Endothelial cell of umbilical vein (primary cell): Measurements from ENCODE around the gene DPP10. TPM values are rescaled to one million over a fixed set of nuclear protein-coding genes. Genes with fewer than 3 reads are reported as not detected.

Experiments
- BruUV-seq: library from RNA; stranded (reverse); fragments of 400-500 nt; replicated peaks from 2 replicates; lab custom pipeline; 2021; lab: Mats Ljungman, UMichigan
- CTCF ChIA-PET: fragments of 300-600, 350-600 bp; sonication (Branson Sonifier 250); formaldehyde crosslinking; loops from one replicate; lab custom pipeline; 2021; ENCODE audit warnings: antibody characterized with exemption, inconsistent platforms; lab: Charles Lee
- POLR2A ChIA-PET: fragments of 300-600, 350-600 bp; sonication (Branson Sonifier 250); formaldehyde crosslinking; loops from one replicate; lab custom pipeline; 2021; ENCODE audit warnings: antibody characterized with exemption, inconsistent platforms; lab: Charles Lee
- DNase-seq: peaks from one replicate; pipeline ENCODE4 v3.0.0-alpha.2; 2011; ENCODE audit warnings: low read depth, low spot score
- FAIRE-seq: peaks from 2 replicates; lab custom pipeline; 2011; peaks lifted over from hg19 to GRCh38; lab: Jason Lieb, UNC
- H2AFZ ChIP-seq: 2 replicates; pipeline ENCODE4 v1.6.0; 2012; ENCODE audit warnings: low read depth, low read length, control low read depth, inconsistent platforms
- H3K27ac ChIP-seq: 2 replicates; pipeline ENCODE4 v1.5.1; 2011; ENCODE audit warnings: low read depth, mild to moderate bottlenecking, control low read depth, low read length, moderate library complexity; ENCODE audit not compliant: insufficient read depth
- H3K27me3 ChIP-seq, 2 experiments: 2 replicates each; pipeline versions ENCODE4 v1.6.0 to v1.6.1; 2011; ENCODE audit warnings: low read length in 2 of 2, mixed read lengths in 1 of 2; ENCODE audit not compliant: control insufficient read depth in 2 of 2, insufficient read depth in 2 of 2
- H3K36me3 ChIP-seq, 2 experiments: 2 replicates in 1 of 2; 3 replicates in 1 of 2; pipeline ENCODE4 v1.5.1; 2011; ENCODE audit warnings: low read length in 2 of 2, mild to moderate bottlenecking in 1 of 2, moderate library complexity in 1 of 2; ENCODE audit not compliant: control insufficient read depth in 2 of 2, insufficient read depth in 2 of 2; ENCODE audit errors: extremely low read depth in 1 of 2
- H3K4me1 ChIP-seq: 3 replicates; pipeline ENCODE4 v1.5.1; 2011; ENCODE audit warnings: mild to moderate bottlenecking, low read length; ENCODE audit not compliant: control insufficient read depth, insufficient read depth; ENCODE audit errors: extremely low read depth
- H3K4me2 ChIP-seq: 2 replicates; pipeline ENCODE4 v1.6.1; 2011; ENCODE audit warnings: low read length, control low read depth, mixed read lengths; ENCODE audit not compliant: insufficient read depth
- H3K4me3 ChIP-seq, 3 experiments: fragments of 200-600 bp in 1 of 3; sonication (generic), shearing (Covaris generic) in 1 of 3; replicated peaks in 1 of 3; 2 replicates each; pipeline ENCODE4 v1.5.1; 2011 to 2016; ENCODE audit warnings: control low read depth in 3 of 3, low read length in 3 of 3, mild to moderate bottlenecking in 2 of 3, inconsistent platforms in 1 of 3, low read depth in 1 of 3, moderate library complexity in 1 of 3; ENCODE audit not compliant: insufficient read depth in 1 of 3
- H3K79me2 ChIP-seq: 2 replicates; pipeline ENCODE4 v1.6.0; 2012; ENCODE audit warnings: low read length, inconsistent platforms; ENCODE audit not compliant: control insufficient read depth, insufficient read depth
- H3K9ac ChIP-seq: replicated peaks from 2 replicates; pipeline ENCODE3; 2011; ENCODE audit warnings: low read length, control low read depth; ENCODE audit not compliant: insufficient read depth; ENCODE audit errors: extremely low read depth
- H3K9me1 ChIP-seq: replicated peaks from 3 replicates; pipeline ENCODE4 v1.6.0; 2011; ENCODE audit warnings: mild to moderate bottlenecking, low read length; ENCODE audit not compliant: control insufficient read depth, insufficient read depth; ENCODE audit errors: extremely low read depth
- H3K9me3 ChIP-seq: replicated peaks from 2 replicates; pipeline ENCODE4 v1.5.1; 2012; ENCODE audit warnings: low read length, inconsistent platforms; ENCODE audit not compliant: control insufficient read depth, insufficient read depth
- H4K20me1 ChIP-seq: replicated peaks from 2 replicates; pipeline ENCODE3; 2011; ENCODE audit warnings: mild to moderate bottlenecking, low read length; ENCODE audit not compliant: control insufficient read depth, insufficient read depth; ENCODE audit errors: extremely low read depth
- EZH2 ChIP-seq: IDR thresholded peaks from 2 replicates; pipeline ENCODE4 v1.6.1; 2012; ENCODE audit warnings: borderline replicate concordance, low read depth, mild to moderate bottlenecking, moderate library complexity, low read length, inconsistent platforms; ENCODE audit not compliant: severe bottlenecking
- GATA2 ChIP-seq: IDR thresholded peaks from 2 replicates; pipeline ENCODE4 v1.7.0; 2011; ENCODE audit warnings: low read depth, mild to moderate bottlenecking, moderate library complexity, mixed read lengths, low read length; ENCODE audit not compliant: insufficient read length, insufficient read depth
- POLR2AphosphoS5 ChIP-seq: IDR thresholded peaks from 2 replicates; pipeline ENCODE4 v1.6.1; 2012; ENCODE audit warnings: low read depth, mild to moderate bottlenecking, control low read depth, low read length, moderate library complexity; ENCODE audit not compliant: insufficient read depth
- dilution Hi-C: fragments of 300-500 bp; cut with MboI; formaldehyde crosslinking; loops from one replicate; pipeline ENCODE4 v1.15.0; 2019; ENCODE audit warnings: low sequenced_read_pairs; ENCODE audit not compliant: extremely low pct_ligation_motif_present
- intact Hi-C: fragments of 100-400 bp; cut with micrococcal nuclease; formaldehyde crosslinking; loops from one replicate; pipeline ENCODE4 v1.10.0; 2022
- polyA plus RNA-seq, 4 experiments: library from polyadenylated mRNA; depleted of rRNA in 3 of 4; stranded (reverse) in 3 of 4; unstranded in 1 of 4; fragments of >200 nt; gene quantifications; 2 replicates each; pipeline versions ENCODE4 v1.2.1 to v1.2.3, GENCODE V29; 2011 to 2012; ENCODE audit warnings: missing spikeins in 1 of 4
- total RNA-seq: library from RNA; stranded (reverse); gene quantifications from 2 replicates; pipeline ENCODE4 v1.2.3, GENCODE V29; 2021
- TF ChIP-seq, protein P1 (sequence below): IDR thresholded peaks from 2 replicates; pipeline ENCODE4 v1.6.1; 2011; ENCODE audit not compliant: insufficient read depth, insufficient read length
- TF ChIP-seq, protein P2 (sequence below), 2 donors: IDR thresholded peaks; 1 replicate in 1 of 2; 2 replicates in 1 of 2; pipeline ENCODE4 v1.5.1; 2011; ENCODE audit warnings: low read length in 2 of 2, mild to moderate bottlenecking in 2 of 2, moderate library complexity in 2 of 2, control low read depth in 1 of 2, inconsistent platforms in 1 of 2, low read depth in 1 of 2; ENCODE audit not compliant: insufficient read depth in 1 of 2; ENCODE audit errors: extremely low read depth in 1 of 2

DPP10 gene
- total and polyA plus RNA-seq, 2 donors (not counting 3 experiments of a cell fraction or from before 2014, with no cell fraction given) = not detected

DNA sequence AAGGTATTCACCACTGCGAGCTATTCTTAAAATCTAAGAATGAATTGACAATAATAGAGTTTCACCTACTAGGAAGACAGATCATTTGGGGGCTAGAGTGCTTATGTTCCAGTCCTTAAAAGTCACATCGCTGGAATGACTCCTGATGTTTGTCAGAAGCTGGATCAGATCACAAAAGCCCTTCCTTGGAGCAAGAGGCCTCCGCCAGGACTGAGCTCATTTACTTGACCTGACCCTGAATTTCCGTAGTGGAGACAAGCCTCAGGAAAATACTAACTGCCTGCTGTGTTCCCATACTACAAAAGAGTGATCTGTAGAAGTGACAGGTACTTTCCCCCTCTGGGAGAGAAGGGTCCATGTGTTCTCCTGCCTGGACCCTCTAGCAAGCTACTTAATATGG lies 483.9 kb downstream of the DPP10 start:
- Histone ChIP-seq H2AFZ (no peak overlapping the region), H3K4me3 (no peak overlapping the region), H3K9me3 (peaks cover 5% of the 10 kb centered on the region), H3K9me1 (no peaks in the 10 kb centered on the region), H4K20me1 (no peaks in the 10 kb centered on the region), H3K36me3 (no peaks in the 10 kb centered on the region), H3K4me2 (no peak overlapping the region), H3K79me2 (no peaks in the 10 kb centered on the region), H3K27me3 (no peaks in the 10 kb centered on the region), H3K27ac (no peak overlapping the region), H3K4me1 (no peaks in the 10 kb centered on the region), H3K9ac (no peak overlapping the region)
- intact Hi-C loops = no loop called here
- CTCF ChIA-PET = interaction anchor here (0.8 kb wide), 1 partner anchor 45 kb away, joined by 3 read pairs; no protein-coding TSS in a partner anchor
- FAIRE-seq (no peak), DNase-seq (no peak)
- dilution Hi-C loops = no loop called here
- BruUV-seq = no TSS peak
- TF ChIP-seq GATA2 (no peak), POLR2AphosphoS5 (no peak), EZH2 (no peak)
- TF ChIP-seq, protein P1, sequence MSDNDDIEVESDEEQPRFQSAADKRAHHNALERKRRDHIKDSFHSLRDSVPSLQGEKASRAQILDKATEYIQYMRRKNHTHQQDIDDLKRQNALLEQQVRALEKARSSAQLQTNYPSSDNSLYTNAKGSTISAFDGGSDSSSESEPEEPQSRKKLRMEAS = no peak
- TF ChIP-seq, protein P2, sequence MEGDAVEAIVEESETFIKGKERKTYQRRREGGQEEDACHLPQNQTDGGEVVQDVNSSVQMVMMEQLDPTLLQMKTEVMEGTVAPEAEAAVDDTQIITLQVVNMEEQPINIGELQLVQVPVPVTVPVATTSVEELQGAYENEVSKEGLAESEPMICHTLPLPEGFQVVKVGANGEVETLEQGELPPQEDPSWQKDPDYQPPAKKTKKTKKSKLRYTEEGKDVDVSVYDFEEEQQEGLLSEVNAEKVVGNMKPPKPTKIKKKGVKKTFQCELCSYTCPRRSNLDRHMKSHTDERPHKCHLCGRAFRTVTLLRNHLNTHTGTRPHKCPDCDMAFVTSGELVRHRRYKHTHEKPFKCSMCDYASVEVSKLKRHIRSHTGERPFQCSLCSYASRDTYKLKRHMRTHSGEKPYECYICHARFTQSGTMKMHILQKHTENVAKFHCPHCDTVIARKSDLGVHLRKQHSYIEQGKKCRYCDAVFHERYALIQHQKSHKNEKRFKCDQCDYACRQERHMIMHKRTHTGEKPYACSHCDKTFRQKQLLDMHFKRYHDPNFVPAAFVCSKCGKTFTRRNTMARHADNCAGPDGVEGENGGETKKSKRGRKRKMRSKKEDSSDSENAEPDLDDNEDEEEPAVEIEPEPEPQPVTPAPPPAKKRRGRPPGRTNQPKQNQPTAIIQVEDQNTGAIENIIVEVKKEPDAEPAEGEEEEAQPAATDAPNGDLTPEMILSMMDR (IDR thresholded peaks at IDR 0.05; ENCODE audit: extremely low read depth in 1 of 2, insufficient read depth in 1 of 2, low read depth in 1 of 2, low read length in 2 of 2) = no peak
- POLR2A ChIA-PET = no interaction called here
